Measurements from ENCODE around the gene CDH24. TPM values are rescaled to one million over a fixed set of nuclear protein-coding genes. Genes with fewer than 3 reads are reported as not detected.

The CDH24 gene
- total and polyA plus RNA-seq, 2 of the 13 experiments (the other 11 are each of a cell fraction or from before 2014, with no cell fraction given), result 0.69 to 0.99 TPM

DNA sequence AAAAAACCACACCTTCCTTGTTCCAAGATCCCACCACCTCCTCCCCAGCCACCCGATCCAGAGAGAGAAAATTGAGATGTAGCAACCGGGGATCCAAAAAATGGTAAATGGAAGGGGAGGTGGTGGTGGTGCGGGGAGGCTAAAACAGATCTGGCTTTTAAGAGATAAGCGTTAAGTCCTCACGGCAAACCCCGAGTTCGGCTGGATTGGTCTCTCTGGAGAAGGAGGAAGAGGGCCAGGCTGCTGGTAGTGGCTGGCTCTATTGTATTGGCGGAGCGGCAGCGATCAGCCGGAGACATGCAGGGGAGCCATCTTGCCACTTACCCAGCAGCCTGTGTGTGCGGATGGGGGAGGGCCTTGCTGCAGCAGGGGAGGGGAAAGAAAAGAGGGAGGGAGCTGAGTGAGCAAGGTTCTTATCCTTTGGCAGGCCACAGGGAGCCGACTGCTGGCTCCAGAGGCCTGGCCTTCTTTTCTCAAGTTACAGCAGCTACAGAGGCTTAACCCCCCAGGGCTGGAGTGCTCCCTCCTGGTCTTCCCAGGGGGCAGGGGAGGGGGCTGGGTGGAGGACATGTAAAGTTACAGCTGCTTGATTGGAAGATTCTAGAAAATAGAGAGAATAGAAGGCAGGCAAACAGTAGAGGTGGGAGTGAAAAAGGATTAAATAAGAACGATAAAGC is 14.1 kb upstream of the CDH24 start (continued):
- TF ChIP-seq ZNF234 (CRISPR knock-in tag; conservative IDR thresholded peaks at IDR 0.05) (no peak), MEF2D (CRISPR knock-in tag; IDR thresholded peaks at IDR 0.05) (no peak; the same call in none of the 2 replicates), ZFYVE20 (CRISPR knock-in tag; IDR thresholded peaks at IDR 0.05; ENCODE audit: borderline replicate concordance, low read depth) (0 out of 2 replicates have a peak, but pooled peaks have one; percentile 47), JARID2 (CRISPR knock-in tag; IDR thresholded peaks at IDR 0.05; ENCODE audit: insufficient replicate concordance) (no peak), ZNF788 (CRISPR knock-in tag; IDR thresholded peaks at IDR 0.05; ENCODE audit: borderline replicate concordance) (peak; percentile 93; the same call in 1 of the 2 replicates), BHLHE40 (IDR thresholded peaks at IDR 0.05; ENCODE audit: low read length) (0 out of 2 replicates have a peak, but pooled peaks have one; percentile 24), TAF15 (IDR thresholded peaks at IDR 0.05; ENCODE audit: low read depth, low read length, poor library complexity, severe bottlenecking) (peak; percentile 62), ZNF205 (CRISPR knock-in tag; IDR thresholded peaks at IDR 0.05) (peak; percentile 83), SOX6 (IDR thresholded peaks at IDR 0.05) (no peak), SOX6 (CRISPR knock-in tag; IDR thresholded peaks at IDR 0.05) (peak; percentile 69; the same call in 1 of the 2 replicates), ZNF274 (CRISPR knock-in tag; IDR thresholded peaks at IDR 0.05) (peak; percentile 22; the same call in 1 of the 2 replicates), ZNF124 (CRISPR knock-in tag; IDR thresholded peaks at IDR 0.05) (peak; percentile 87; the same call in 1 of the 2 replicates), SIN3B (IDR thresholded peaks at IDR 0.05; ENCODE audit: low read length) (peak; percentile 81), PHF5A (CRISPR knock-in tag; IDR thresholded peaks at IDR 0.05; ENCODE audit: low read depth, unreplicated experiment) (peak; percentile 65), ZKSCAN5 (CRISPR knock-in tag; IDR thresholded peaks at IDR 0.05) (no peak; the same call in 1 of the 2 replicates), ZNF615 (CRISPR knock-in tag; IDR thresholded peaks at IDR 0.05; ENCODE audit: borderline replicate concordance) (peak; percentile 98), ZNF747 (CRISPR knock-in tag; IDR thresholded peaks at IDR 0.05; ENCODE audit: borderline replicate concordance) (peak; percentile 81)
- TF ChIP-seq, protein P1, sequence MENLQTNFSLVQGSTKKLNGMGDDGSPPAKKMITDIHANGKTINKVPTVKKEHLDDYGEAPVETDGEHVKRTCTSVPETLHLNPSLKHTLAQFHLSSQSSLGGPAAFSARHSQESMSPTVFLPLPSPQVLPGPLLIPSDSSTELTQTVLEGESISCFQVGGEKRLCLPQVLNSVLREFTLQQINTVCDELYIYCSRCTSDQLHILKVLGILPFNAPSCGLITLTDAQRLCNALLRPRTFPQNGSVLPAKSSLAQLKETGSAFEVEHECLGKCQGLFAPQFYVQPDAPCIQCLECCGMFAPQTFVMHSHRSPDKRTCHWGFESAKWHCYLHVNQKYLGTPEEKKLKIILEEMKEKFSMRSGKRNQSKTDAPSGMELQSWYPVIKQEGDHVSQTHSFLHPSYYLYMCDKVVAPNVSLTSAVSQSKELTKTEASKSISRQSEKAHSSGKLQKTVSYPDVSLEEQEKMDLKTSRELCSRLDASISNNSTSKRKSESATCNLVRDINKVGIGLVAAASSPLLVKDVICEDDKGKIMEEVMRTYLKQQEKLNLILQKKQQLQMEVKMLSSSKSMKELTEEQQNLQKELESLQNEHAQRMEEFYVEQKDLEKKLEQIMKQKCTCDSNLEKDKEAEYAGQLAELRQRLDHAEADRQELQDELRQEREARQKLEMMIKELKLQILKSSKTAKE (CRISPR knock-in tag; IDR thresholded peaks at IDR 0.05; ENCODE audit: borderline replicate concordance), result no peak
- TF ChIP-seq, protein P2, sequence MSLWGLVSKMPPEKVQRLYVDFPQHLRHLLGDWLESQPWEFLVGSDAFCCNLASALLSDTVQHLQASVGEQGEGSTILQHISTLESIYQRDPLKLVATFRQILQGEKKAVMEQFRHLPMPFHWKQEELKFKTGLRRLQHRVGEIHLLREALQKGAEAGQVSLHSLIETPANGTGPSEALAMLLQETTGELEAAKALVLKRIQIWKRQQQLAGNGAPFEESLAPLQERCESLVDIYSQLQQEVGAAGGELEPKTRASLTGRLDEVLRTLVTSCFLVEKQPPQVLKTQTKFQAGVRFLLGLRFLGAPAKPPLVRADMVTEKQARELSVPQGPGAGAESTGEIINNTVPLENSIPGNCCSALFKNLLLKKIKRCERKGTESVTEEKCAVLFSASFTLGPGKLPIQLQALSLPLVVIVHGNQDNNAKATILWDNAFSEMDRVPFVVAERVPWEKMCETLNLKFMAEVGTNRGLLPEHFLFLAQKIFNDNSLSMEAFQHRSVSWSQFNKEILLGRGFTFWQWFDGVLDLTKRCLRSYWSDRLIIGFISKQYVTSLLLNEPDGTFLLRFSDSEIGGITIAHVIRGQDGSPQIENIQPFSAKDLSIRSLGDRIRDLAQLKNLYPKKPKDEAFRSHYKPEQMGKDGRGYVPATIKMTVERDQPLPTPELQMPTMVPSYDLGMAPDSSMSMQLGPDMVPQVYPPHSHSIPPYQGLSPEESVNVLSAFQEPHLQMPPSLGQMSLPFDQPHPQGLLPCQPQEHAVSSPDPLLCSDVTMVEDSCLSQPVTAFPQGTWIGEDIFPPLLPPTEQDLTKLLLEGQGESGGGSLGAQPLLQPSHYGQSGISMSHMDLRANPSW (CRISPR knock-in tag; IDR thresholded peaks at IDR 0.05; ENCODE audit: borderline replicate concordance), result no peak
- TF ChIP-seq, protein P3, sequence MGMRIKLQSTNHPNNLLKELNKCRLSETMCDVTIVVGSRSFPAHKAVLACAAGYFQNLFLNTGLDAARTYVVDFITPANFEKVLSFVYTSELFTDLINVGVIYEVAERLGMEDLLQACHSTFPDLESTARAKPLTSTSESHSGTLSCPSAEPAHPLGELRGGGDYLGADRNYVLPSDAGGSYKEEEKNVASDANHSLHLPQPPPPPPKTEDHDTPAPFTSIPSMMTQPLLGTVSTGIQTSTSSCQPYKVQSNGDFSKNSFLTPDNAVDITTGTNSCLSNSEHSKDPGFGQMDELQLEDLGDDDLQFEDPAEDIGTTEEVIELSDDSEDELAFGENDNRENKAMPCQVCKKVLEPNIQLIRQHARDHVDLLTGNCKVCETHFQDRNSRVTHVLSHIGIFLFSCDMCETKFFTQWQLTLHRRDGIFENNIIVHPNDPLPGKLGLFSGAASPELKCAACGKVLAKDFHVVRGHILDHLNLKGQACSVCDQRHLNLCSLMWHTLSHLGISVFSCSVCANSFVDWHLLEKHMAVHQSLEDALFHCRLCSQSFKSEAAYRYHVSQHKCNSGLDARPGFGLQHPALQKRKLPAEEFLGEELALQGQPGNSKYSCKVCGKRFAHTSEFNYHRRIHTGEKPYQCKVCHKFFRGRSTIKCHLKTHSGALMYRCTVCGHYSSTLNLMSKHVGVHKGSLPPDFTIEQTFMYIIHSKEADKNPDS (CRISPR knock-in tag; IDR thresholded peaks at IDR 0.05), result no peak
- TF ChIP-seq, protein P4, sequence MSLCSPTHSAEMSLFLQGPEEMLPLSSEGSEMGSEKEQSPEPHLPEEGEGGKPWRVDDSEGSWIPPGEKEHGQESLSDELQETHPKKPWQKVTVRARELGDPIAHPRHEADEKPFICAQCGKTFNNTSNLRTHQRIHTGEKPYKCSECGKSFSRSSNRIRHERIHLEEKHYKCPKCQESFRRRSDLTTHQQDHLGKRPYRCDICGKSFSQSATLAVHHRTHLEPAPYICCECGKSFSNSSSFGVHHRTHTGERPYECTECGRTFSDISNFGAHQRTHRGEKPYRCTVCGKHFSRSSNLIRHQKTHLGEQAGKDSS (CRISPR knock-in tag; IDR thresholded peaks at IDR 0.05; ENCODE audit: borderline replicate concordance, low read depth), result peak; percentile 75; the same call in 1 of the 2 replicates
